ENCODE data around the gene PSMC6. TPM values are rescaled to one million over a fixed set of nuclear protein-coding genes. Genes with fewer than 3 reads are reported as not detected.
A peak's percentile ranks its signal among the peaks of the same experiment; 100 is the strongest.

The PSMC6 gene
- total and polyA plus RNA-seq, 11 donors: 74.3 to 141 (median 84.4) TPM

- no peaks in the 10 kb centered on the region for H3K9me3 ChIP-seq
- intact Hi-C loops (cut with DNase I): no loop called here
- H3K27ac ChIP-seq: no peak overlapping the region
- peaks cover 0 to 71% (median 50%) of the 10 kb centered on the region in 9 donors for H3K36me3 ChIP-seq
- TF ChIP-seq CTCF (IDR thresholded peaks at IDR 0.05): no peak
- no peak for TF ChIP-seq POLR2A (IDR thresholded peaks at IDR 0.05)
- no peaks in the 10 kb centered on the region for H3K4me1 ChIP-seq
- H3K27me3 ChIP-seq: no peaks in the 10 kb centered on the region
- DNase-seq (no peak), ATAC-seq (no peak)
- H3K4me3 ChIP-seq: no peak overlapping the region
- WGBS, 4 donors: 93 to 97% (median 95%) methylated on average over 2 of the region's 2 CpGs
These were observed 45.7 kb upstream of the PSMC6 start for GRCh38 chr14:52661314-52661713.

GRCh38 chr14:52663850-52664249 lies 43.1 kb upstream of the PSMC6 start:
- Histone ChIP-seq H3K36me3 (peaks cover 0 to 80% (median 46%) of the 10 kb centered on the region in 9 donors), H3K4me1 (no peaks in the 10 kb centered on the region), H3K27ac (no peak overlapping the region), H3K9me3 (no peaks in the 10 kb centered on the region), H3K27me3 (no peaks in the 10 kb centered on the region), H3K4me3 (no peak overlapping the region)
- 88 to 94% (median 92%) methylated on average over 2 of the region's 2 CpGs for WGBS, 4 donors
- no peak for TF ChIP-seq POLR2A (IDR thresholded peaks at IDR 0.05)
- no peak for TF ChIP-seq CTCF (IDR thresholded peaks at IDR 0.05)
- intact Hi-C loops (cut with DNase I): no loop called here
- no peak for DNase-seq
- ATAC-seq: no peak

- Histone ChIP-seq H3K9me3 (no peaks in the 10 kb centered on the region), H3K4me3 (no peak overlapping the region), H3K36me3 (peaks cover 0 to 79% (median 64%) of the 10 kb centered on the region in 9 donors), H3K27me3 (no peaks in the 10 kb centered on the region), H3K27ac (no peak overlapping the region), H3K4me1 (no peaks in the 10 kb centered on the region)
- TF ChIP-seq CTCF (IDR thresholded peaks at IDR 0.05) (peak in 3 of 12 donors; percentile 6 to 26 (median 11)), POLR2A (IDR thresholded peaks at IDR 0.05) (no peak)
- 92 to 100% (median 95%) methylated on average over 2 of the region's 2 CpGs for WGBS, 4 donors
- DNase-seq (no peak), ATAC-seq (no peak)
- intact Hi-C loops (cut with DNase I): no loop called here
These were observed 28.4 kb upstream of the PSMC6 start for GRCh38 chr14:52678591-52678990.

GRCh38 chr14:52683985-52684520 lies 22.9 kb upstream of the PSMC6 start:
- Histone ChIP-seq H3K27me3 (no peaks in the 10 kb centered on the region), H3K9me3 (no peaks in the 10 kb centered on the region), H3K27ac (no peak overlapping the region), H3K4me1 (peaks cover 0 to 17% (median under 1%) of the 10 kb centered on the region in 12 donors), H3K36me3 (peaks cover 0 to 30% (median 16%) of the 10 kb centered on the region in 9 donors), H3K4me3 (no peak overlapping the region)
- TF ChIP-seq POLR2A (IDR thresholded peaks at IDR 0.05) (no peak), CTCF (IDR thresholded peaks at IDR 0.05) (no peak)
- DNase-seq (no peak), ATAC-seq (no peak)
- WGBS, 4 donors: 68 to 83% (median 77%) methylated on average over 2 of the region's 2 CpGs
- intact Hi-C loops (cut with DNase I): no loop called here

All from heart left ventricle (tissue), 16 donors.